Raji (cell line): Measurements from ENCODE around the gene DNAJB6.

Source experiments
- POLR2A ChIP-seq: IDR thresholded peaks from 2 replicates; pipeline ENCODE4 v1.6.1; 2011; ENCODE audit warnings: low read depth, low read length, control low read depth; ENCODE audit not compliant: insufficient read depth

DNAJB6 gene

DNA sequence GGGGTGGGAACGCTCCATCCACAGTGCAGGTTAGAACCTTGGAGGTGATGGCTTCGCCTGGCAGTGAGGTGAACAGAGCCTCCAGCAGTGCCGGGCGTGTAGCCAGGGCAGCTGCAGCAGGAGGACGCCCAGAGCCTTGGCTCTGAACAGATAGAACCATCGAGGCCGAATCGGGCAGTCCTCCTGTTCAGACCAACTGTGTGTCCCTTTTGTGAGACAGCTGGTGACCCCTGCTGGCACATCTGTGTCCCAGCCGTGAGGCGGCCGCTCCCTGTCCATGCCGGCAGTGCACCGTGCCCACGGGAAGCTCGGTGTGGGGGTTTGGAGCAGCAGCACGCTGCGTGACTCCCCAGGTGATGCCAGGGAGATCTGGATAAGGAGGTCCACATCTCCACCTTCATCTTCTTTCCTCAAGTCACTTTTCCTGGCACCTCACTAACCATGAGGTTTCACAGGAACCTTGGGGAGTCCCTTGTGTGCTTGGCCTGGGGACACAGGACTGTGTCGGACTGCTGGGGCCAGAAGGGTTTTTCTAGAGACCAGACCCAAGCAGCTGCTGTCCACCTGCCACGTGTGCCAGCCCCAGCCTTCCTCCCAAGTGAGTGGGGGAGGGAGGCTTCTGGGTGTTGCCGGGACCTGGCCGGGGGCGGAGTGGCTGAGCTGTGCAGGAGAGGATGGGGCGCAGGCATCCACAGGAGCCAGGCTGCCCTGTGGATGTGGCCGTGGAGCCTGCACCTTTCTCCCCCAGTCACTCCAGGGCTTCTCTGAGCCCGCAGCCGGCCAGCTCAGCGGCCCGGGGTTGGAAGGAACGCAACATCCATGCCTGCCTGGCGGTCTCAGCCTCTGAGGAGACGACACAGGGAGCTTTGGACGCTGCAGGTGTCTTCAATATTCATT is 69.4 kb downstream of the DNAJB6 start:
- no peak for TF ChIP-seq POLR2A

DNA sequence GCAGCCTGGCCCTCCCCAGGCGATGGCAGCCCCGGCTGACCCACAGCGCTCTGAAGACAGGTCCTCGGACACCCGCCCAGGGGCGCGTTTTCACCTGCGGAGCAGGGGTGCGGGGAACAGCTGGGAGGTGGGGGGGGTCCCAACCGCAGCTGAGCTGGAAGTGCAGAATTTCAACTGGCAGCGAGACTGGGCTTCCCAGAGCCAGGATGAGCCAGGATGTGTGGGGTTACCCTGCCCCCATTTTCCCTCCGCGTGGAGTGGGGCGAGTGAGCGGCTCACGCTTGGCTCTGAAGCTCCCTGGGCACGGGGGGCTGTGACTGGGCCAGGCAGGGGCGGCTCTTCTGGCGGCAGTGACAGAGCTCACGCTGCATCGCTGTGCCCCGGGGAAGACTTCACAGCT is 70.2 kb downstream of the DNAJB6 start:
- TF ChIP-seq POLR2A, result no peak

DNA sequence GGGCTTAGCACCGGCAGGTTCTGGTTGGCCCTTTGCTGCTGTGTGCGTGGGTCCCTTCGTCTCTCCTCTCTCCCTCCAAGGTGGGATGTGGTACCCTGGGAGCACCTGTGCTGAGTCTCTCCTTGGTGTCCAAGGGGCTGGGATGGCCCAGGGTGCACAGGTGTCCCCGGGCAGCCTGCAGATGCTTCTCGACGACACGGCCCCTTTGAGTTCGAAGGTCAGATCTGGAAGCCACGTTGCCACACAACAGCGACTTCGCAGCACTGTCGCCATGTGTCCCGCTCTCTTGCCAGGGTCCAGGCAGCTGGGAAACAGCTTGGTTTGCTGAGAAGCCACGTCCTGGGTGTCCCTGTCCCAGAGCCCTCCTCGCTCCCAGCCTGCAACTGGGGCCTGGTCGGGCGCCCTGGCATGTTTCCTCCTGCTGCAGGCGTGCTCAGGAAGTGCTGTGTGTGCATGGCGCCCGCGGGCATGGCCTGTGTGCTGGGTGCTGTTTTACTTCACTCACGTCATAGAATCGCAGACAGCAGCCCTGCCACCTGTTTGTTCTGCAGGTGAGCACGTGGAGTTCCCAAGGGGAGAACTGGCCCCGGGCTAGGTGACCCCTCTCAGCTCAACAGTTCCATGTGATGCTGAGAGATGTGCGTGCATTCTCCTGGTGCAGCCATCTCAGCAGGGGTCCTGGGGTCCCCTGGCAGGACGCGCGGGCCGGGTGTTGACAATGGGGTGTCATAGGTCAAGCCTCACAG is 70.9 kb downstream of the DNAJB6 start:
- TF ChIP-seq POLR2A, result no peak

GRCh38 chr7:157408258-157409101 is 71.7 kb downstream of the DNAJB6 start:
- no peak for TF ChIP-seq POLR2A

- no peak for TF ChIP-seq POLR2A
Observed at GRCh38 chr7:157409149-157409752, 72.4 kb downstream of the DNAJB6 start.

DNA sequence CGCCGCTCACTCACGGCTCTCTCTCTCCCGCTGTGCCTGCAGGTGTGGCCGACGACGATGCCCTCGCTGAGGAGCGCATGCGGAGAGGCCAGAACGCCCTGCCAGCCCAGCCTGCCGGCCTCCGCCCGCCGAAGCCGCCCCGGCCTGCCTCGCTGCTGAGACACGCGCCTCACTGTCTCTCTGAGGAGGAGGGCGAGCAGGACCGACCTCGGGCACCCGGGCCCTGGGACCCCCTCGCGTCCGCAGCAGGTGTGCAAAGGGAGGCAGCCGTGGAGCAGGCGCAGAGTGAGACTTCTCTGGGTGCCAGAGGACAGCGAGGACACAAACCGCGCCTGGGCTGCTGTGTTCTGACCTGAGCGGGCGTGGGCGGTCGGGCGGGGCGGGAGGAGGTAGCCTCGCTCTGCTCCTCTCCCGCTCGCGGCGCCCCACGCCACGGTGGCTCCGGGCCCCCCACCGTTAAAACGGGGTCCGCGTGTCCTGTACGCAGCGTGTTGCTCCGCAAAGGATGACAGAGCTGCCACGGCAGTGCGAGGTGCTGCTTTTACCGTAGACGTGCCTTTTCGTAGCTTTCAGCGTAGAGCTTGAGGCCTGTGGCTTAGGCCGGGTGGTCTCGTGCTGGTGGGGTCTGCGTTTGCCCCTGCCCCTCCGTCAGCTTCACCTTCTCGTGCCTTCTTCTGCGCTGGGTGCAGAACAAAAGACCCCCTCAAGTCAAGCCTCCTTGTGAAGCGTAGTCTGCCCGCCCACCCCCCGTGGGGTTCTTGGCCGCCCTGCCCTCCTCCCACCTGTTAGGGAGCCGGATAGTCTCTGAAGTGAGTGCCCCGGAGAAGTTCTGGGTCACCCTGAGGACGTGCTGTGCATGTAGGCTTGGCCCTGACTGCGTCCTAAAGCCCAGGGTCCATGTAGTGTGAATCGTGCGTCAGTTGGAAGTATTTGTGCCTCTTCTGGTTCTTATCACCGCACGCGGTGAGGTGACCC is 73.2 kb downstream of the DNAJB6 start:
- no peak for TF ChIP-seq POLR2A

DNA sequence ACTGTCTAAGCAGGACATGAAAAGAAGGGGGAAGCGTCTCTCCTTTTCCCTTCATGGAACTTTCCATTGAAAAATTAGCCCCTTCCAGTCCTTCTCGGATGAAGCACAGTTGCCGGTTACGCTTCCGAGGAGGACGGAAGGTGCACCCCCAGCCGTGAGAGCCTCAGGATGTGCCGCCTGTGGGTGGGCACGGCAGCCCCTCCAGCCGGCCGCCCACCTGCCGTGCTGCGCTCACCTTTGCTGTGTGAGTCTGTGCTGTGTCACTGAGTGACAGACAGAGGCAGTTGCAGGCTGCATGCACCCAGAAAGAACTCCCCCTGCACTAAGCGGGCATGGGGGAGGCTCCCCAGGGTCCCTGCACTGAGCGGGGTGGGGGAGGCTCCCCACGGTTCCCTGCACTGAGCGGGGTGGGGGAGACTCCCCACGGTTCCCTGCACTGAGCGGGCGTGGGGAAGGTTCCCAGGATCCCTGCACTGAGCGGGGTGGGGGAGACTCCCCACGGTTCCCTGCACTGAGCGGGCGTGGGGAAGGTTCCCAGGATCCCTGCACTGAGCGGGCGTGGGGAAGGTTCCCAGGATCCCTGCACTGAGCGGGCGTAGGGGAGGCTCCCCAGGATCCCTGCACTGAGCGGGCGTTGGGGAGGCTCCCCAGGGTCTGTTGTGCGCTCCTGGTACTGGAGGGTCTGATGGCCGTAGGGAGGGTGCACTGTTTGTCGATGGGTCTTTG is 74.2 kb downstream of the DNAJB6 start:
- no peak for TF ChIP-seq POLR2A

GRCh38 chr7:157411580-157411979 is 74.8 kb downstream of the DNAJB6 start:
- TF ChIP-seq POLR2A, result no peak

DNA sequence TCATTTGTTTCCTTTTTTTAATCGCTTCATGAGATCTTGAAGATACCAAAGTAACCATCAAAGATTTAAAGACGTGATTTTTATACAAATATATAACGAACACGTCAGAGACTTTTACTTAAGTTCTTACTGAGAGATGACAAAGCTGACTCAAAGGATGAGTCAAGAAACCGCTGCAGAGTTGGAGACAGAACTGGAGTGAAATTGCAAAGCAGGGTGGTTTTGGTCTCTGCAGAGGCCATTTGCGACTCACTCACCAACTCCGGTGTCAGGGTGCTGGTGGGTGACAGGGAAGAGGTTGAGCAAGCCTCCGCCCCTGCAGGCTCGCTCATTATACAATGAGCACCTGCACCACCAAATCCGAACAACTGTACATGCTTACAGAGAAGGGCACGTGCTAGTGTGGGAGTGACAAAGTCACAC is 75.2 kb downstream of the DNAJB6 start:
- TF ChIP-seq POLR2A, result no peak

DNA sequence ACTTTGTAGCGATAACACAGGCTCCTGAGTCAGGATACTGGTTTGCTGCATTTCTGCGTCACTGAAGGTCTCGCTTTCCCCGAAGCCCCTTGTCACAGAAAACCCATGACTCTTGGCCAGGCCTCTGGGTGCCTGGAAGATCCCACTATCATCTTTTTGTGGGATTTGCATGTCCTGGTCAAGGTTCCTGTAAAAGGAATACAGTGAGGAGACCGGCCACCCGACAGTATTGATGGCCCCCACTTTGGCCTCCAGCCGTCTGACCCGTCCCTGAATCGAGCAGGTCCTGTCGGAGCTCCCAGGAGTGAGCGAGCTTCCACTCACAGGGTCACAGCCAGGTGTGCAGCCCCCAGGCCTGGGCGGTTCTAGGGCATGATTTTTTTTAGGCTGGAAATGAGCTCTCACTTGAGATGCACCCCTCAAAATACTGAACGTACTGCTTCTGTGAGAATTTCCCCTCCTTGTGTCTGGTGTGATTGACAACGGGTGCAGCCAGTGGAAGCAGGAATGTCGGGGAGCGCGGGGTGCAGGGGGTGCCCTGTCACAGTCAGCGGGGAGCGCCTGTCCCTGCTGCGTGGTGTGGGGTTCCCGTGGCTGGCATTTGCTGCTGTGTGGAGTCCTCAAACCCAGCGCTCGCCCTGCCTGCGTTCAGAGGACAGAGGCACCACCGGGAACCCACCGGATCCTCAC is 75.8 kb downstream of the DNAJB6 start:
- TF ChIP-seq POLR2A, result no peak

GRCh38 chr7:157413881-157414701 is 77.3 kb downstream of the DNAJB6 start:
- no peak for TF ChIP-seq POLR2A

GRCh38 chr7:157414702-157415096 is 77.9 kb downstream of the DNAJB6 start:
- TF ChIP-seq POLR2A, result no peak
